ENCODE results near the gene PCSK9.

DNA sequence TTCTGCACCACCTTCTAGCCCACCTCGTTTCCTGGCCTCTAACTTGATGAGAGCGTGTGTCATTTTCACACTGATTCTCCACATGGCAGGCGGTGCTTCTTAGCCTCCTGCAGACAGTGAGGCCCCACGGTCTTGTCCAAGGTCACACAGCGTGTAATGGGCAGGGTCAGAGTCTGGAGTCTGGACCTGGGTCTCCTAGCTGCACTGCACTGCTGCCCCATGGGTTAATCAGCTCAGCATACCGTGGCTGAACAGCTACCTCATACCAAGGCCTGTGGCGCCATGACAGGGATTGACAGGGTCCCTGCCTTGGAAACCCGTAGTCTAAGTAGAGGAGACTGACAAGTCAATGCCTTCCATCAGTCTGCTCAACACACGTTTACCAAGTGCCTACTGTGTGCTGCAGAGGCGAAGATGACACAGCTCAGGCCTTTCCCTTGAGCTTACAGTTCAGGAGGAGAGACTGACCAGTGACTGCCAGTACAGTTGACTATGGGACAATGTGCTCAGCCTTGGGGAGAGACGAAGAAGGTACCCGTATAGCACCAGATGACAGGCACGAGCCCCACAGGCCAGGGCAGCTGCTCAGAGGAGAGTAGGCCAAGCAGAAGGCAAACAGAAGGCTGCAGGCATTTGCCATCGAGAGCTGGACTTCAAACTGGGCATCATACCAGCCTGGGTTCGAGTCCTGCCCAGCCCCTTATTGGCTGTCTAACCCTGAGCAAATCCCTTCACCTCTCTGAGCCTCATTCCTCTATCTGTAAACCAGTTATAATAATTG is 5.5 kb downstream of the PCSK9 start:
- TF ChIP-seq POLR2A (IDR thresholded peaks at IDR 0.05), result no peak
- TF ChIP-seq, protein P1, sequence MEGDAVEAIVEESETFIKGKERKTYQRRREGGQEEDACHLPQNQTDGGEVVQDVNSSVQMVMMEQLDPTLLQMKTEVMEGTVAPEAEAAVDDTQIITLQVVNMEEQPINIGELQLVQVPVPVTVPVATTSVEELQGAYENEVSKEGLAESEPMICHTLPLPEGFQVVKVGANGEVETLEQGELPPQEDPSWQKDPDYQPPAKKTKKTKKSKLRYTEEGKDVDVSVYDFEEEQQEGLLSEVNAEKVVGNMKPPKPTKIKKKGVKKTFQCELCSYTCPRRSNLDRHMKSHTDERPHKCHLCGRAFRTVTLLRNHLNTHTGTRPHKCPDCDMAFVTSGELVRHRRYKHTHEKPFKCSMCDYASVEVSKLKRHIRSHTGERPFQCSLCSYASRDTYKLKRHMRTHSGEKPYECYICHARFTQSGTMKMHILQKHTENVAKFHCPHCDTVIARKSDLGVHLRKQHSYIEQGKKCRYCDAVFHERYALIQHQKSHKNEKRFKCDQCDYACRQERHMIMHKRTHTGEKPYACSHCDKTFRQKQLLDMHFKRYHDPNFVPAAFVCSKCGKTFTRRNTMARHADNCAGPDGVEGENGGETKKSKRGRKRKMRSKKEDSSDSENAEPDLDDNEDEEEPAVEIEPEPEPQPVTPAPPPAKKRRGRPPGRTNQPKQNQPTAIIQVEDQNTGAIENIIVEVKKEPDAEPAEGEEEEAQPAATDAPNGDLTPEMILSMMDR (IDR thresholded peaks at IDR 0.05), result no peak
